ENCODE data around the gene GJC1.
A peak's percentile ranks its signal among the peaks of the same experiment; 100 is the strongest.
"Not testable (repeated sequence)": the region's sequence is repeated elsewhere in the genome, so short reads cannot be mapped to it uniquely, and the experiment has no call there.

The GJC1 gene

GRCh38 chr17:44842748-44843147 is 12.7 kb upstream of the GJC1 start:
- no peak for DNase-seq

- no peak for DNase-seq
Observed at GRCh38 chr17:44840936-44841335, 10.8 kb upstream of the GJC1 start.

- DNase-seq: no peak
Observed at GRCh38 chr17:44840274-44840673, 10.2 kb upstream of the GJC1 start.

- no peak for DNase-seq
Observed at GRCh38 chr17:44837196-44837595, 7.1 kb upstream of the GJC1 start.

GRCh38 chr17:44832805-44833204 is 2.7 kb upstream of the GJC1 start:
- no peak for DNase-seq

GRCh38 chr17:44831371-44831770 is 1.3 kb upstream of the GJC1 start:
- no peak for DNase-seq

- DNase-seq: no peak
Observed at GRCh38 chr17:44830359-44831288, 537 bp upstream of the GJC1 start.

- DNase-seq: no peak
Observed at GRCh38 chr17:44828919-44829522, 1.1 kb downstream of the GJC1 start.

- DNase-seq: no peak
Observed at GRCh38 chr17:44827863-44828262, 2.2 kb downstream of the GJC1 start.

- no peak for DNase-seq
Observed at GRCh38 chr17:44826123-44826790, 3.8 kb downstream of the GJC1 start.

- not testable (repeated sequence) for DNase-seq
Observed at GRCh38 chr17:44825236-44825635, 4.9 kb downstream of the GJC1 start.

- DNase-seq: peak; percentile 90
Observed at GRCh38 chr17:44820631-44821212, 9.4 kb downstream of the GJC1 start.

- not testable (repeated sequence) for DNase-seq
Observed at GRCh38 chr17:44818508-44818907, 11.6 kb downstream of the GJC1 start.

GRCh38 chr17:44812263-44812662 is 17.8 kb downstream of the GJC1 start:
- no peak for DNase-seq

GRCh38 chr17:44808656-44809388 is 21.3 kb downstream of the GJC1 start:
- not testable (repeated sequence) for DNase-seq

GRCh38 chr17:44808156-44808555 is 21.9 kb downstream of the GJC1 start:
- no peak for DNase-seq

GRCh38 chr17:44807817-44808155 is 22.3 kb downstream of the GJC1 start:
- no peak for DNase-seq

- DNase-seq: no peak
Observed at GRCh38 chr17:44807093-44807816, 22.8 kb downstream of the GJC1 start.

GRCh38 chr17:44804302-44805089 is 25.6 kb downstream of the GJC1 start:
- DNase-seq: no peak

- DNase-seq: no peak
Observed at GRCh38 chr17:44801880-44802279, 28.2 kb downstream of the GJC1 start.

- no peak for DNase-seq
Observed at GRCh38 chr17:44798356-44798755, 31.7 kb downstream of the GJC1 start.

Data from NCI-H2081 treated with DMSO at 0.1 percent for 48 hours (cell line).